Skeletal muscle satellite cell (primary cell): ENCODE measurements around the gene CD6. TPM values are rescaled to one million over a fixed set of nuclear protein-coding genes. Genes with fewer than 3 reads are reported as not detected.

ENCODE experiments used
- H3K27me3 ChIP-seq: 2 replicates; pipeline ENCODE4 v1.7.0; 2013; ENCODE audit warnings: low read length; ENCODE audit not compliant: control insufficient read depth, insufficient read depth
- H3K36me3 ChIP-seq: 2 replicates; pipeline ENCODE4 v1.7.0; 2013; ENCODE audit warnings: mild to moderate bottlenecking, control low read depth, low read length; ENCODE audit not compliant: insufficient read depth
- H3K4me1 ChIP-seq: 2 replicates; pipeline ENCODE4 v1.7.0; 2013; ENCODE audit warnings: low read length; ENCODE audit not compliant: control insufficient read depth, insufficient read depth
- H3K4me2 ChIP-seq: 2 replicates; pipeline ENCODE4 v1.7.0; 2013; ENCODE audit warnings: mild to moderate bottlenecking, low read length
- H3K4me3 ChIP-seq: 2 replicates; pipeline ENCODE4 v1.7.0; 2013; ENCODE audit warnings: low read length
- H3K9ac ChIP-seq: 2 replicates; pipeline ENCODE4 v1.7.0; 2013; ENCODE audit warnings: mild to moderate bottlenecking, low read depth, low read length, moderate library complexity
- H3K9me3 ChIP-seq: replicated peaks from 2 replicates; pipeline ENCODE4 v1.7.0; 2013; ENCODE audit warnings: mild to moderate bottlenecking, control low read depth, low read length
- total RNA-seq: library from RNA; depleted of rRNA; stranded (reverse); fragments of >200 nt; gene quantifications from 2 replicates; pipeline ENCODE4 v1.2.3, GENCODE V29; 2012; rRNA removed

Gene CD6
- total RNA-seq = not detected in 2 replicates

DNA sequence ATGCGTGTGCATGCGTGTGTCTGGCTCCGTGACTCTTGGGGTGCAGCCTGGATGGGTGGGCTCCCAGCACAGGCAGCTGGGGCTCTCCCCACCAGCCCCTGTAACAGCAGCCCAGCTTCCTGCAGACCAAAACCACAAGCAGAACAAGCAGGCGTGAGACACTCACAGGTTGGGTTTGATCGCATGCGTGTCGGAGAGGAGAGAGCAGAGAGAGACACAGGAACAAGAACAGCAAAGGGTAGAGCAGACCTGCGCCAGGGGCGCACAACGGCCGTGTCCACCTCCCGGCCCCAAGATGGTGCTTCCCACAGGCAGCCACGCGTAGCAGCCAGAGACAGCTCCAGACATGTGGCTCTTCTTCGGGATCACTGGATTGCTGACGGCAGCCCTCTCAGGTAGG lies at the start of gene CD6:
Gene CD6, plus strand, starts transcription at position 161 of the 400 bp plus-strand sequence. Its CDS starts 186 bp downstream, at position 347.
- no peak within 1 kb of the TSS for H3K4me2 ChIP-seq
- no peaks in the 10 kb centered on the region for H3K4me1 ChIP-seq
- H3K36me3 ChIP-seq = no peaks in the 10 kb centered on the region
- no peak within 1 kb of the TSS for H3K4me3 ChIP-seq
- no peak within 1 kb of the TSS for H3K9ac ChIP-seq
- no peaks in the 10 kb centered on the region for H3K9me3 ChIP-seq
- peaks cover 38% of the 10 kb centered on the region for H3K27me3 ChIP-seq

DNA sequence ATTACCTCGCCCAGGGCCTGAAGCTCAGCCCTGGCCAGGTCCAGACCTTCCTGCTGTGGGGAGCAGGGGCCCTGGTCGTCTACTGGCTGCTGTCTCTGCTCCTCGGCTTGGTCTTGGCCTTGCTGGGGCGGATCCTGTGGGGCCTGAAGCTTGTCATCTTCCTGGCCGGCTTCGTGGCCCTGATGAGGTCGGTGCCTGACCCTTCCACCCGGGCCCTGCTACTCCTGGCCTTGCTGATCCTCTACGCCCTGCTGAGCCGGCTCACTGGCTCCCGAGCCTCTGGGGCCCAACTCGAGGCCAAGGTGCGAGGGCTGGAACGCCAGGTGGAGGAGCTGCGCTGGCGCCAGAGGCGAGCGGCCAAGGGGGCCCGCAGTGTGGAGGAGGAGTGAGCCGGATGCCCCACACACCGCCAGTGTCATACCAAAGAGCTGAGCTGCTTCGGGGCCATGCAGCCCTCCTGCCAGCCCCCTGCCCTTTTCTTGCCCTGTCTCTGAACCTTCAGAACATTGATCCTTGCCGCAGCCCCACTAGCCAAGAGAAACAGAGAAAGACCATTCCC lies 49.6 kb upstream of the CD6 start:
- Histone ChIP-seq H3K4me1 (peaks cover 25% of the 10 kb centered on the region), H3K27me3 (peaks cover 7% of the 10 kb centered on the region)

GRCh38 chr11:60922906-60923305 lies 48.6 kb upstream of the CD6 start:
- Histone ChIP-seq H3K9ac (no peak overlapping the region), H3K4me2 (no peak overlapping the region), H3K4me1 (peaks cover 25% of the 10 kb centered on the region), H3K36me3 (peaks cover 25% of the 10 kb centered on the region), H3K4me3 (no peak overlapping the region), H3K27me3 (peaks cover 7% of the 10 kb centered on the region), H3K9me3 (no peaks in the 10 kb centered on the region)

More for the DNA sequence above, 49.6 kb upstream of the CD6 start:
- Histone ChIP-seq H3K36me3 (peaks cover 25% of the 10 kb centered on the region), H3K4me3 (no peak overlapping the region), H3K4me2 (no peak overlapping the region), H3K9ac (no peak overlapping the region), H3K9me3 (no peaks in the 10 kb centered on the region)

DNA sequence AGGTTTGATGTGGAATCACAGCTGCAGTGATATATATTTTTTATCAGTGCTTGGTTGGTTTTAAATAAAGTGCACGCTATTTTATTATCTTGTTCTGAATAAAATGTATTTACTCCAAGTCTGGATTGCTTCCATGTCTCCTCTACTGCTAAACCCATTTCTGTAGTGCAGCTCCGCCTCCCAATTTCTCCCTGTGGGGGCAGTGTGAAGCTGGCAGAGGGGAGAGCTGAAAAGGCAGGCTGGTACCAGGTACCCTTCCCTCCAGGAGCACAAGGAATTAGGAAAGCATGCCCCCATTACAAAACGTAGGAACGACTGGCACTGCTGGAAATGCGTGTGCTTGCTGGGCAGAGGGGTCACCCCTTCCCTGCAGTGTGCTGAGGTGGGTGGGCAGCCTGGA lies 48.2 kb upstream of the CD6 start:
- no peak overlapping the region for H3K9ac ChIP-seq
- H3K9me3 ChIP-seq = no peaks in the 10 kb centered on the region
- H3K4me2 ChIP-seq = no peak overlapping the region
- peaks cover 25% of the 10 kb centered on the region for H3K36me3 ChIP-seq
- peaks cover 7% of the 10 kb centered on the region for H3K27me3 ChIP-seq
- peaks cover 25% of the 10 kb centered on the region for H3K4me1 ChIP-seq
- no peak overlapping the region for H3K4me3 ChIP-seq

GRCh38 chr11:60923800-60924109 lies 47.7 kb upstream of the CD6 start:
- peaks cover 25% of the 10 kb centered on the region for H3K36me3 ChIP-seq
- H3K27me3 ChIP-seq = peaks cover 7% of the 10 kb centered on the region
- peaks cover 22% of the 10 kb centered on the region for H3K4me1 ChIP-seq
- H3K9ac ChIP-seq = peak overlapping the region; percentile 56
- H3K4me3 ChIP-seq = peak overlapping the region; percentile 77
- H3K4me2 ChIP-seq = peak overlapping the region; percentile 93
- H3K9me3 ChIP-seq = no peaks in the 10 kb centered on the region

GRCh38 chr11:60924110-60924905 lies 47.2 kb upstream of the CD6 start, which contains the start of gene TMEM132A:
TMEM132A (plus strand) TSS chr11:60924460; CDS start chr11:60924634, 174 bp downstream.
- H3K36me3 ChIP-seq = peaks cover 25% of the 10 kb centered on the region
- peaks cover 16% of the 10 kb centered on the region for H3K4me1 ChIP-seq
- peak within 1 kb of the TSS; percentile 77 for H3K4me3 ChIP-seq
- peak within 1 kb of the TSS; percentile 77 for H3K9ac ChIP-seq
- H3K4me2 ChIP-seq = peak within 1 kb of the TSS; percentile 93
- peaks cover 7% of the 10 kb centered on the region for H3K27me3 ChIP-seq
- H3K9me3 ChIP-seq = no peaks in the 10 kb centered on the region

- Histone ChIP-seq H3K9me3 (no peaks in the 10 kb centered on the region), H3K4me1 (peaks cover 16% of the 10 kb centered on the region), H3K4me2 (peak overlapping the region; percentile 93), H3K27me3 (peaks cover 7% of the 10 kb centered on the region), H3K36me3 (peaks cover 25% of the 10 kb centered on the region), H3K9ac (peak overlapping the region; percentile 77), H3K4me3 (peak overlapping the region; percentile 77)
These were observed 46.3 kb upstream of the CD6 start for GRCh38 chr11:60924906-60925853.

- peaks cover 16% of the 10 kb centered on the region for H3K4me1 ChIP-seq
- no peak overlapping the region for H3K9ac ChIP-seq
- peak overlapping the region; percentile 93 for H3K4me2 ChIP-seq
- H3K27me3 ChIP-seq = peaks cover 7% of the 10 kb centered on the region
- peak overlapping the region; percentile 77 for H3K4me3 ChIP-seq
- peaks cover 19% of the 10 kb centered on the region for H3K36me3 ChIP-seq
- no peaks in the 10 kb centered on the region for H3K9me3 ChIP-seq
These were observed 45.6 kb upstream of the CD6 start for GRCh38 chr11:60925868-60926267.

DNA sequence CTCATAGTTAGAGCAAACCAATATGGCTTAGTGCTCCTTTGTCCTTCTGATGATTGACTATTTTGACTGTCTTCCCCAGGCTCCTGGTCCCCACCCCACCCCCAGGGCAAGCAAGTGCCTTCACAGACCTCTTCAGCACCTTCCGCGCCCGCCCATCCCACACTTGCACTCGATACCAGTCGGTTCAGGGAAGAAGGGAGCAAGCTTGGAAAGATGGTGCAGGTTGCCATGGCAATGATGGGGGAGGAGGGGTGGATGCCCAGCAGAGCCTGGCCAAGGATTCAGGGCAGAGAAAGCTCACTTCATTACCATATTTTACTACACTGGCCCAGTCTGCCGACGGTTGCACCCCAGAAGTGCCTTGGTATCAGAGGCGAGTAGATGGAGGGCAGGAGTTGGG lies 45.0 kb upstream of the CD6 start:
- H3K4me1 ChIP-seq = peaks cover 16% of the 10 kb centered on the region
- no peak overlapping the region for H3K4me2 ChIP-seq
- no peak overlapping the region for H3K4me3 ChIP-seq
- H3K9me3 ChIP-seq = no peaks in the 10 kb centered on the region
- peaks cover 13% of the 10 kb centered on the region for H3K36me3 ChIP-seq
- peaks cover 7% of the 10 kb centered on the region for H3K27me3 ChIP-seq
- no peak overlapping the region for H3K9ac ChIP-seq

- H3K4me3 ChIP-seq = no peak overlapping the region
- no peak overlapping the region for H3K9ac ChIP-seq
- no peak overlapping the region for H3K4me2 ChIP-seq
- peaks cover 7% of the 10 kb centered on the region for H3K36me3 ChIP-seq
- H3K9me3 ChIP-seq = no peaks in the 10 kb centered on the region
- H3K27me3 ChIP-seq = peaks cover 7% of the 10 kb centered on the region
- peaks cover 16% of the 10 kb centered on the region for H3K4me1 ChIP-seq
These were observed 44.4 kb upstream of the CD6 start for GRCh38 chr11:60927061-60927592.

GRCh38 chr11:60927600-60927999 lies 43.9 kb upstream of the CD6 start:
- Histone ChIP-seq H3K4me1 (peaks cover 16% of the 10 kb centered on the region), H3K27me3 (peaks cover 7% of the 10 kb centered on the region), H3K4me3 (no peak overlapping the region), H3K36me3 (peaks cover 3% of the 10 kb centered on the region), H3K4me2 (no peak overlapping the region), H3K9ac (no peak overlapping the region), H3K9me3 (no peaks in the 10 kb centered on the region)
